Nephron (organoid): ENCODE measurements around the gene TBC1D7.
A peak's percentile ranks its signal among the peaks of the same experiment; 100 is the strongest.

Experiments used
- H3K27ac Mint-ChIP-seq, 3 experiments: 2 replicates each; pipeline ENCODE4 v1.8.0; 2020; ENCODE audit warnings: mixed read lengths in 3 of 3, mild to moderate bottlenecking in 2 of 3, moderate library complexity in 1 of 3
- H3K27me3 Mint-ChIP-seq: 2 replicates; pipeline ENCODE4 v1.8.0; 2021; ENCODE audit warnings: low read depth, mild to moderate bottlenecking, moderate library complexity, mixed read lengths
- H3K36me3 Mint-ChIP-seq: 2 replicates; pipeline ENCODE4 v1.8.0; 2020; ENCODE audit warnings: low read depth, mixed read lengths
- H3K4me1 Mint-ChIP-seq: 2 replicates; pipeline ENCODE4 v1.8.0; 2020; ENCODE audit warnings: mixed read lengths
- H3K4me3 Mint-ChIP-seq, 3 experiments: 2 replicates each; pipeline ENCODE4 v1.8.0; 2020; ENCODE audit warnings: mild to moderate bottlenecking in 3 of 3, mixed read lengths in 3 of 3, moderate library complexity in 2 of 3
- H3K9me3 Mint-ChIP-seq: 2 replicates; pipeline ENCODE4 v1.8.0; 2020; ENCODE audit warnings: mixed read lengths
- TF ChIP-seq, protein P1 (sequence below), 3 experiments: fragments of 200-600 bp; sonication (generic); IDR thresholded peaks; one replicate each; pipeline ENCODE4 v1.5.0; 2021; ENCODE audit warnings: antibody characterized with exemption in 3 of 3; ENCODE audit not compliant: unreplicated experiment in 3 of 3

TBC1D7 gene

DNA sequence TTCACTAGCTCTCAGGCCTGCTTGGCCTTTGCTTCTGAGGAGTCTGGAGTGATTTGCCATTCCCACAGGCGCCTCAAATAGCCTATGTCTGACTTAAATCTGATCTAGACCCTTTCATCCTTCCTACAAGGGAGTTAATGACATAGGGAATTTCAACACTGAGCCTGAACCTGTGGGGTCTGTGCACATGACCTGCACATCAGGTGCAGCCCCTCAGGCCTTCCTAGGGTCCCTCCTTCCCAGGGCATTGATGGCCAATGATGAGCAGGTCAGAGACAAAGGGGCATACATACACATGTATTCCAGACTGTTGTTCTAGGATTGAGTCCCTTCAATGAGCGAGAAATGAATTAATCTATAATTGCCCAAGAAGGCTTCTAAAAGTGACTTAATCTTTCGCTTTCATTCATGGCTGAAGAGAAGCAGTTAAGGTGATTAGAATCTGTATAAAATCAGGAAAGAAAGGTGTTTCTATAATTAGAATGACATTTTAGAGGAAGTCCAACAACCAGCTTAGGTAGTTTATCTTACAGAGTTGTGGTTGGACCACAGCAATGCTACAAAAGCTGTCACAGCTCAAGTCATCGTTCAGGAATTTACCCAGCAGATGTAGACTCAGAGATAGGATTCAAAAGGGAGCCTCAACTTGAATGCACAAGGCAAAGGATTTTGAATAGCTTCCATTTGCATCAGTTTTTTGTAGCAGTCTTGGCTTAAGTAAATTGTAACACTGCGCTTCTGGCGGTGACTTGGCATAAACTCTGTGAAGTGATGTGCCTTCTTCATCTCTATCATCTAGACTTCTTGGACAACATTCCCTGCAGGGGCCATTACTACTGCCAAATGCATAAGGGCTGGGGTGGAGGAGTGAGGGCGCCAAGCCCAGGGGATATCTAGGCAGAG lies 27.0 kb upstream of the TBC1D7 start:
- peaks cover 57% of the 10 kb centered on the region for H3K4me1 Mint-ChIP-seq
- TF ChIP-seq, protein P1, sequence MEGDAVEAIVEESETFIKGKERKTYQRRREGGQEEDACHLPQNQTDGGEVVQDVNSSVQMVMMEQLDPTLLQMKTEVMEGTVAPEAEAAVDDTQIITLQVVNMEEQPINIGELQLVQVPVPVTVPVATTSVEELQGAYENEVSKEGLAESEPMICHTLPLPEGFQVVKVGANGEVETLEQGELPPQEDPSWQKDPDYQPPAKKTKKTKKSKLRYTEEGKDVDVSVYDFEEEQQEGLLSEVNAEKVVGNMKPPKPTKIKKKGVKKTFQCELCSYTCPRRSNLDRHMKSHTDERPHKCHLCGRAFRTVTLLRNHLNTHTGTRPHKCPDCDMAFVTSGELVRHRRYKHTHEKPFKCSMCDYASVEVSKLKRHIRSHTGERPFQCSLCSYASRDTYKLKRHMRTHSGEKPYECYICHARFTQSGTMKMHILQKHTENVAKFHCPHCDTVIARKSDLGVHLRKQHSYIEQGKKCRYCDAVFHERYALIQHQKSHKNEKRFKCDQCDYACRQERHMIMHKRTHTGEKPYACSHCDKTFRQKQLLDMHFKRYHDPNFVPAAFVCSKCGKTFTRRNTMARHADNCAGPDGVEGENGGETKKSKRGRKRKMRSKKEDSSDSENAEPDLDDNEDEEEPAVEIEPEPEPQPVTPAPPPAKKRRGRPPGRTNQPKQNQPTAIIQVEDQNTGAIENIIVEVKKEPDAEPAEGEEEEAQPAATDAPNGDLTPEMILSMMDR (IDR thresholded peaks at IDR 0.05; ENCODE audit: unreplicated experiment in 3 of 3): no peak
- H3K4me3 Mint-ChIP-seq: no peak overlapping the region
- peak overlapping the region; percentile 72 to 93 (median 82) for H3K27ac Mint-ChIP-seq
- H3K9me3 Mint-ChIP-seq: no peaks in the 10 kb centered on the region
- H3K27me3 Mint-ChIP-seq: peaks cover 3% of the 10 kb centered on the region
- H3K36me3 Mint-ChIP-seq: no peaks in the 10 kb centered on the region

DNA sequence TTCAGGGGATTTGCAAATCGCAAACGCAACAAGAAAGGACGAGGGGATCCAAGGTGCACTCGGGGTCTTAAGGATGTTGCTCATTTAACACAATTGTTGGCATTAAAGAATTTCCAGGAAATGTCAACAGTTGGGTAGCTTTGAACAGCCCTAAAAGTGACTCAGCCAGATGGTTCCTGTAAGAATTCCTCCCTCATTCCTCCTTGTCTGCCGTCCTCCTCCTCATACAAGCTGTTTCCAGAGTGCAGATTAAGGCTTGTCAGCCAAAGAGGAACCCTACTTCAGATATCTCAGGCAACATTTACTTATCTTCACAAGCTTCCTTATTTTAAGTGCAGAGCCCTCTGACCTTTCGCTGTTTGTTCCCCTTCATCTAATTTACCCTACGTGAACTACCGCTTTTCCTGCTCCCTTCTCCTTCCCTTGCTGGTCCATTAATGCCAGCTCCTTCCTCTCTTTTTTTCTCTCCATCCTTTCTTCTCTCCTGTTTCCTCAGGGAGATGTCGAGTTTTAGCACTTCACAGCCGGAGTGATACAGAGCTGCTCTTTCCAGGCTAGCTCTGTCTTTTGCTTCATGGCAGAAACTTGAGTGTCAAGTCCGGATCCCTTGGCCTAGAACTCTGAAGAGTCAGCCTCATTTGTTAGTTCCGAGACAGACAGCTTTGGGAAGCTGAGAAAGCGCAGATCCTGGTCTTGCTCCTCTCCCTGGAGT lies 26.1 kb upstream of the TBC1D7 start:
- Mint-ChIP-seq H3K27ac (peak overlapping the region; percentile 72 to 93 (median 82)), H3K36me3 (no peaks in the 10 kb centered on the region), H3K4me3 (no peak overlapping the region), H3K4me1 (peaks cover 58% of the 10 kb centered on the region), H3K9me3 (no peaks in the 10 kb centered on the region), H3K27me3 (peaks cover 3% of the 10 kb centered on the region)
- TF ChIP-seq, protein P1 (IDR thresholded peaks at IDR 0.05; ENCODE audit: unreplicated experiment in 3 of 3): no peak

GRCh38 chr6:13352165-13352564 lies 23.8 kb upstream of the TBC1D7 start:
- Mint-ChIP-seq H3K4me1 (peaks cover 51% of the 10 kb centered on the region), H3K27me3 (peaks cover 3% of the 10 kb centered on the region), H3K36me3 (no peaks in the 10 kb centered on the region), H3K9me3 (no peaks in the 10 kb centered on the region), H3K4me3 (no peak overlapping the region), H3K27ac (no peak overlapping the region)
- TF ChIP-seq, protein P1 (IDR thresholded peaks at IDR 0.05; ENCODE audit: unreplicated experiment in 3 of 3): no peak

DNA sequence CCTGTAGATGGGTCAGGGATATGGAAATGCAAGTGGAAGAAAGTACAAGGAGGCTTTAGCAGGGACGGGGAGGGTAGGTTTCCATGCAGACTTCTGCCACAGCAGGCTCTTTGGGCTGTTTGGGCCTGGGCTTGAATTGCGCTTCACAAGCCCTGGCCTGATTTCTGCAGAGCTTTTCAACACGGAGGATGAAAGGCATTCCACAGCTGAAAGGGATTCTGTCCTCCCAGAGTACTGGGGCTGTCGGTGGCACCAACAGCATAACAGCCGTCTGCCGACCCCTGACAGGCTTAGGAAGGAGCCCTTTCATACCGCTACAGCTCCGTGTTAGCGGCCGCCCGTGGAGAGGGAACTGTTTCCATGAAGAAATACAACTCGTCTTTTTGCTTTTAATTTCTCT lies 22.9 kb upstream of the TBC1D7 start:
- TF ChIP-seq, protein P1 (IDR thresholded peaks at IDR 0.05; ENCODE audit: unreplicated experiment in 3 of 3): no peak

DNA sequence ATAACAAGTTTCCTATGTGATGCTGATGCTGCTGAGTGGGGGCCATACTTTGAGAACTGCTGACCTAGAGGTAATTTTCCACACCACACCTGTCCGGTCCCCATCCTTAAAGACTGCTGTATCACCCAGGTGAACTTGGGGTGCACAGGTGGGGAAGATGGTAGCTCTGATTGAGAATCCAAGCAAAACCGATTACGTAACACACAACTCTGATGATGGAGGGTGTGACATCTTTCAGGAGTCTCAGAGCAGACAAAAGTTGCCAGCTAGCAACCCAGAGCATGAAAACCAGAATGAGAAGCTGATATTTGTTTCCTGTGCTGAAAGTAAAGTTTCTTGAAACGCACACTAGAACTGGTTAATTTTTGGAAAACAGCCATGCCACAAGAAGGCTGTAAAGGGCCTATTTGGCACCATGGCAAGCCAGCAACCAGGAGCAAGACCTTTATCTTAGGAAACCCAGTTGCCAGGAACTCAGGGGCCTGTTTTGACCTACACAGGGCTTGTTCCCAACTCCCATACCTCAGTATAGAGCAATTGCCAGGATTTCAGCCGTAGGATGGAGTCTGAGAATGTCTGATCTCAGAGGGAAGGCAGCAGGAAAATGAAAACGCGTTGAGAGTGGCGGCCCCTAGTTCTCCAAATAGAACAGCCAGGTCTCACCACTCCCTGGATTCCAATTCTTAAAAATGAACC lies 21.6 kb upstream of the TBC1D7 start:
- H3K36me3 Mint-ChIP-seq: no peaks in the 10 kb centered on the region
- H3K4me3 Mint-ChIP-seq: no peak overlapping the region
- no peaks in the 10 kb centered on the region for H3K9me3 Mint-ChIP-seq
- H3K27me3 Mint-ChIP-seq: peaks cover 7% of the 10 kb centered on the region
- peak overlapping the region in 2 of 3 experiments; percentile 1 to 67 for H3K27ac Mint-ChIP-seq
- peaks cover 34% of the 10 kb centered on the region for H3K4me1 Mint-ChIP-seq
- TF ChIP-seq, protein P1 (IDR thresholded peaks at IDR 0.05; ENCODE audit: unreplicated experiment in 3 of 3): no peak

More for the DNA sequence above, 22.9 kb upstream of the TBC1D7 start:
- no peaks in the 10 kb centered on the region for H3K36me3 Mint-ChIP-seq
- H3K9me3 Mint-ChIP-seq: no peaks in the 10 kb centered on the region
- H3K27me3 Mint-ChIP-seq: peaks cover 7% of the 10 kb centered on the region
- H3K4me3 Mint-ChIP-seq: peak overlapping the region in 1 of 3 experiments; percentile 19
- peak overlapping the region; percentile 67 to 80 (median 71) for H3K27ac Mint-ChIP-seq
- peaks cover 45% of the 10 kb centered on the region for H3K4me1 Mint-ChIP-seq
